ENCODE data around the gene SUCLG2. TPM values are rescaled to one million over a fixed set of nuclear protein-coding genes. Genes with fewer than 3 reads are reported as not detected.

The SUCLG2 gene
- total RNA-seq, 1 donor from 2014 or later = 63.6 TPM

DNA sequence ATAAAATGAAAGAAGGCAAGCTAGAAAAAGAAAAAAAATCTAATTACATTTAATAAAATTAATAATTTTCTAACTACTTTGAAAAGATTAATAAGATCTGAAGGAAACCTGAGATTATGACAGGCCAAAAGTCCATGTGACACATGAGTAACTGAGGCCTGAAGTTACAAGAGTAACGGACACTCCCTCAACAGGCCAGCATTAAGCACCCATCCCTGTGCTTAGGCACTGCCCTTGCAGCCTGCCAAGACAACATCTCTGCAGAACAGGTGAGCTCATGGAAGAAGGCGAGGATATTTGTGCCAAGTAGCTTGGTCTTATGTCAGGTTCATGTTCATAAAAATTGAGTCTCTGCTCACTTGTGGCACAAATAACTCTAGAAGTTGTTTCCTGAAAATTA, 31.8 kb downstream of the SUCLG2 start:
- no peaks in the 10 kb centered on the region for H4K20me1 ChIP-seq (ENCODE audit: low read depth)
- no peak overlapping the region for H3K27ac Mint-ChIP-seq

DNA sequence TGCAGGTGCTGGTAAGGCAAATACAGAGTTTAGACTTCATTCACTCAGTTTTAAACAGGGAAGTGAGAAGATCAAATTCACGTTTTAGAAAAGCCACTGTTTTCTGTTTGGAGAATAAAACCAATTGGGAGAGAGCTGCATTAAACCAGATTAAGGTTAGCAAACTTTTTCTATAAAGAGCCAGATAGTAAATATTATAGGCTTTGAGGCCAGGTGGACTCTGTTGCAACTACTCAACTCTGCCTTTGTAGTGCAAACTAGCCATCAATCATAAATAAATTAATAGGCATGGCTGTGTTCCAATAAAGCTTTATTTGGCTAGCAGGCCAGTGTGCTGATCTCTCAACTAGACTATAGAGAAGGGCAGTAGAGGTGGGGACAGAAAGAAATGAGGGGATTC, 33.5 kb downstream of the SUCLG2 start:
- Histone ChIP-seq H3K9ac (no peak overlapping the region), H3K4me2 (no peak overlapping the region), H3K27me3 (no peaks in the 10 kb centered on the region), H3K4me3 (no peak overlapping the region), H3K27ac (no peak overlapping the region), H3K36me3 (no peaks in the 10 kb centered on the region), H3K4me1 (peaks cover 3% of the 10 kb centered on the region), H4K20me1 (ENCODE audit: low read depth) (no peaks in the 10 kb centered on the region), H3K79me2 (ENCODE audit: low read depth) (no peaks in the 10 kb centered on the region), H2AFZ (replicated peaks) (no peak overlapping the region), H3F3A (ENCODE audit: low read depth) (no peaks in the 10 kb centered on the region), H3K9me3 (ENCODE audit: low read depth) (no peaks in the 10 kb centered on the region)
- no peak for DNase-seq (ENCODE audit: low spot score)
- TF ChIP-seq EZH2 (IDR thresholded peaks at IDR 0.05) = no peak
- TF ChIP-seq EZH2phosphoT487 (IDR thresholded peaks at IDR 0.05) = no peak
- TF ChIP-seq, protein P1, sequence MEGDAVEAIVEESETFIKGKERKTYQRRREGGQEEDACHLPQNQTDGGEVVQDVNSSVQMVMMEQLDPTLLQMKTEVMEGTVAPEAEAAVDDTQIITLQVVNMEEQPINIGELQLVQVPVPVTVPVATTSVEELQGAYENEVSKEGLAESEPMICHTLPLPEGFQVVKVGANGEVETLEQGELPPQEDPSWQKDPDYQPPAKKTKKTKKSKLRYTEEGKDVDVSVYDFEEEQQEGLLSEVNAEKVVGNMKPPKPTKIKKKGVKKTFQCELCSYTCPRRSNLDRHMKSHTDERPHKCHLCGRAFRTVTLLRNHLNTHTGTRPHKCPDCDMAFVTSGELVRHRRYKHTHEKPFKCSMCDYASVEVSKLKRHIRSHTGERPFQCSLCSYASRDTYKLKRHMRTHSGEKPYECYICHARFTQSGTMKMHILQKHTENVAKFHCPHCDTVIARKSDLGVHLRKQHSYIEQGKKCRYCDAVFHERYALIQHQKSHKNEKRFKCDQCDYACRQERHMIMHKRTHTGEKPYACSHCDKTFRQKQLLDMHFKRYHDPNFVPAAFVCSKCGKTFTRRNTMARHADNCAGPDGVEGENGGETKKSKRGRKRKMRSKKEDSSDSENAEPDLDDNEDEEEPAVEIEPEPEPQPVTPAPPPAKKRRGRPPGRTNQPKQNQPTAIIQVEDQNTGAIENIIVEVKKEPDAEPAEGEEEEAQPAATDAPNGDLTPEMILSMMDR (IDR thresholded peaks at IDR 0.05) = no peak
- Mint-ChIP-seq H3K4me1 (no peaks in the 10 kb centered on the region), H3K36me3 (peaks cover 13% of the 10 kb centered on the region), H3K27ac (no peak overlapping the region), H3K4me3 (no peak overlapping the region), H3K27me3 (ENCODE audit: insufficient read depth, low read depth) (peaks cover 4% of the 10 kb centered on the region), H3K9me3 (peaks cover 3% of the 10 kb centered on the region)

More for the DNA sequence above, 31.8 kb downstream of the SUCLG2 start:
- no peaks in the 10 kb centered on the region for H3K36me3 ChIP-seq
- H3K9me3 ChIP-seq (ENCODE audit: low read depth) = no peaks in the 10 kb centered on the region
- no peak overlapping the region for H3K9ac ChIP-seq
- H3K27ac ChIP-seq = no peak overlapping the region
- Mint-ChIP-seq H3K4me3 (no peak overlapping the region), H3K9me3 (peaks cover 5% of the 10 kb centered on the region), H3K4me1 (no peaks in the 10 kb centered on the region), H3K36me3 (peaks cover 13% of the 10 kb centered on the region), H3K27me3 (ENCODE audit: insufficient read depth, low read depth) (peaks cover 4% of the 10 kb centered on the region)
- no peak overlapping the region for H3K4me2 ChIP-seq
- H3K4me1 ChIP-seq = no peaks in the 10 kb centered on the region
- no peaks in the 10 kb centered on the region for H3F3A ChIP-seq (ENCODE audit: low read depth)
- no peaks in the 10 kb centered on the region for H3K79me2 ChIP-seq (ENCODE audit: low read depth)
- H3K27me3 ChIP-seq = no peaks in the 10 kb centered on the region
- no peak for DNase-seq (ENCODE audit: low spot score)
- TF ChIP-seq, protein P1 (IDR thresholded peaks at IDR 0.05) = no peak
- no peak for TF ChIP-seq EZH2phosphoT487 (IDR thresholded peaks at IDR 0.05)
- TF ChIP-seq EZH2 (IDR thresholded peaks at IDR 0.05) = no peak
- H3K4me3 ChIP-seq = no peak overlapping the region
- H2AFZ ChIP-seq (replicated peaks) = no peak overlapping the region

DNA sequence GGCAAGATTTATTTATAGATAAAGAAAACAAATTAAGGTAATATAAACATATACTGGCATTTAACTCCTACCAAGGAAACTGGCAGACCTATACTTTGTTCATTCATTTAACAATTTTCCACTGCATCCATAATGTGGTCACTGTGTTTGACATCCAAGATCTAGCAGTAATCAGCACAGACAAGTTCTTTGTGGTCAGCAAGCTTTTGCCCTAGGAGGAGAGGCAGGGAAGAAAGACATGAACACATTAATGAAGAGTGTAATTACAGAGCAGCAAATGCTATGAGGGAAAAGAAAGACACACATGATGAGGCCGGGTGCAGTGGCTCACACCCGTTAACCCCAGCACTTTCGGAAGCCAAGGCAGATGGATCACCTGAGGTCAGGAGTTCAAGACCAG, 34.4 kb downstream of the SUCLG2 start:
- DNase-seq (ENCODE audit: low spot score) = no peak
- H3F3A ChIP-seq (ENCODE audit: low read depth) = no peaks in the 10 kb centered on the region
- H3K27me3 ChIP-seq = no peaks in the 10 kb centered on the region
- no peaks in the 10 kb centered on the region for H3K9me3 ChIP-seq (ENCODE audit: low read depth)
- H3K27me3 Mint-ChIP-seq (ENCODE audit: insufficient read depth, low read depth) = no peaks in the 10 kb centered on the region
- H3K36me3 ChIP-seq = no peaks in the 10 kb centered on the region
- H3K27ac ChIP-seq = no peak overlapping the region
- no peaks in the 10 kb centered on the region for H3K79me2 ChIP-seq (ENCODE audit: low read depth)
- peaks cover 10% of the 10 kb centered on the region for H3K36me3 Mint-ChIP-seq
- no peak overlapping the region for H2AFZ ChIP-seq (replicated peaks)
- H3K27ac Mint-ChIP-seq = no peak overlapping the region
- peaks cover 3% of the 10 kb centered on the region for H3K4me1 ChIP-seq
- H3K4me3 Mint-ChIP-seq = no peak overlapping the region
- H3K9ac ChIP-seq = no peak overlapping the region
- H4K20me1 ChIP-seq (ENCODE audit: low read depth) = no peaks in the 10 kb centered on the region
- no peaks in the 10 kb centered on the region for H3K9me3 Mint-ChIP-seq
- TF ChIP-seq EZH2phosphoT487 (IDR thresholded peaks at IDR 0.05) = no peak
- no peak for TF ChIP-seq EZH2 (IDR thresholded peaks at IDR 0.05)
- TF ChIP-seq, protein P1 (IDR thresholded peaks at IDR 0.05) = no peak
- H3K4me3 ChIP-seq = no peak overlapping the region
- no peaks in the 10 kb centered on the region for H3K4me1 Mint-ChIP-seq
- H3K4me2 ChIP-seq = no peak overlapping the region
